Epithelial cell of esophagus (primary cell): ENCODE measurements around the gene KCTD8.

Source experiments
- DNase-seq: peaks from one replicate; pipeline ENCODE4 v3.0.0; 2010; ENCODE audit warnings: low read depth
- H3K4me3 ChIP-seq: 2 replicates; pipeline ENCODE4 v1.5.1; 2011; ENCODE audit warnings: mild to moderate bottlenecking, low read length, control low read depth
- CTCF ChIP-seq: IDR thresholded peaks from 2 replicates; pipeline ENCODE4 v1.5.1; 2011; ENCODE audit warnings: low read depth, mild to moderate bottlenecking, low read length, control low read depth, inconsistent platforms; ENCODE audit not compliant: insufficient read depth; ENCODE audit errors: missing control alignments

Gene KCTD8

GRCh38 chr4:44422912-44423311 is 25.7 kb downstream of the KCTD8 start:
- DNase-seq = no peak
- no peak overlapping the region for H3K4me3 ChIP-seq
- no peak for TF ChIP-seq CTCF

GRCh38 chr4:44421330-44422065 is 27.1 kb downstream of the KCTD8 start:
- no peak for TF ChIP-seq CTCF
- no peak overlapping the region for H3K4me3 ChIP-seq
- DNase-seq = no peak

GRCh38 chr4:44415251-44415650 is 33.4 kb downstream of the KCTD8 start:
- no peak for DNase-seq
- H3K4me3 ChIP-seq = no peak overlapping the region
- TF ChIP-seq CTCF = no peak

- no peak for TF ChIP-seq CTCF
- DNase-seq = peak; percentile 2
These were observed 80.0 kb downstream of the KCTD8 start for GRCh38 chr4:44368413-44369167.

GRCh38 chr4:44354172-44354571 is 94.4 kb downstream of the KCTD8 start:
- no peak for DNase-seq
- no peak for TF ChIP-seq CTCF
- H3K4me3 ChIP-seq = no peak overlapping the region

More at GRCh38 chr4:44368413-44369167, 80.0 kb downstream of the KCTD8 start:
- H3K4me3 ChIP-seq = no peak overlapping the region

- H3K4me3 ChIP-seq = no peak overlapping the region
- no peak for TF ChIP-seq CTCF
- peak; percentile 37 for DNase-seq
These were observed 97.5 kb downstream of the KCTD8 start for GRCh38 chr4:44351069-44351468.

GRCh38 chr4:44342800-44343199 is 105.8 kb downstream of the KCTD8 start:
- H3K4me3 ChIP-seq = no peak overlapping the region
- DNase-seq = no peak
- TF ChIP-seq CTCF = no peak
